Esophagus muscularis mucosa (tissue), 4 donors: ENCODE results near the gene MARCHF2.

Experiments used
- EP300 ChIP-seq: sonication (generic); formaldehyde crosslinking; IDR thresholded peaks from one replicate; pipeline ENCODE4 v1.6.1; 2017; ENCODE audit warnings: antibody characterized with exemption
- POLR2A ChIP-seq: fragments of 450-650 bp; IDR thresholded peaks from one replicate; pipeline ENCODE4 v1.6.1; 2017; ENCODE audit warnings: antibody characterized with exemption, moderate library complexity, mild to moderate bottlenecking, low read depth
- POLR2AphosphoS5 ChIP-seq, 2 donors: sonication (generic); formaldehyde crosslinking; IDR thresholded peaks; one replicate each; pipeline ENCODE4 v1.6.1; 2017; ENCODE audit warnings: antibody characterized with exemption in 2 of 2
- TF ChIP-seq, protein P1 (sequence below), 3 experiments: fragments of 200-600 bp in 2 of 3; fragments of 450-650 bp in 1 of 3; sonication (generic) in 2 of 3; IDR thresholded peaks; one replicate each; pipeline ENCODE4 v1.5.1; 2017 to 2019; ENCODE audit warnings: antibody characterized with exemption in 3 of 3, mild to moderate bottlenecking in 2 of 3, moderate library complexity in 1 of 3

DNA sequence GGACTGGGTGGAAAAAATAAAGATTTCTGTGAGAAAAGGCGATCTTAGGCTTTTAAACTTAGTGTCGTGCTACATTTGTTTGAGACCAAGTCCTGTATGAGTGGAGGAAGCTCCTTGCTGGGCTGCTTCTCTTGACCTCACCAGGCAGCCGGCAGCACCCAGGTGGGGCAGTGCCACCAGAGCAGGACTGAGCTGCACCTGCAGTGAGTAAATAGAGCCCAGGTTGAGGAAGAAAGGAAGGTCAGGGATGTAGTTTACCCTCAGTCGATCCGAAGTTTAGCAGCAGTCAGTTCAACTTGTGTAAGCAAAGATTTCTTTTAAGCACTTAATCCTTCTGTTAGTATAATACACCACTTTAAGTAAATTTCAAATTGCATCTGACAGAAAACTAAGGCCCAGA, 45.3 kb downstream of the MARCHF2 start:
- TF ChIP-seq, protein P1, sequence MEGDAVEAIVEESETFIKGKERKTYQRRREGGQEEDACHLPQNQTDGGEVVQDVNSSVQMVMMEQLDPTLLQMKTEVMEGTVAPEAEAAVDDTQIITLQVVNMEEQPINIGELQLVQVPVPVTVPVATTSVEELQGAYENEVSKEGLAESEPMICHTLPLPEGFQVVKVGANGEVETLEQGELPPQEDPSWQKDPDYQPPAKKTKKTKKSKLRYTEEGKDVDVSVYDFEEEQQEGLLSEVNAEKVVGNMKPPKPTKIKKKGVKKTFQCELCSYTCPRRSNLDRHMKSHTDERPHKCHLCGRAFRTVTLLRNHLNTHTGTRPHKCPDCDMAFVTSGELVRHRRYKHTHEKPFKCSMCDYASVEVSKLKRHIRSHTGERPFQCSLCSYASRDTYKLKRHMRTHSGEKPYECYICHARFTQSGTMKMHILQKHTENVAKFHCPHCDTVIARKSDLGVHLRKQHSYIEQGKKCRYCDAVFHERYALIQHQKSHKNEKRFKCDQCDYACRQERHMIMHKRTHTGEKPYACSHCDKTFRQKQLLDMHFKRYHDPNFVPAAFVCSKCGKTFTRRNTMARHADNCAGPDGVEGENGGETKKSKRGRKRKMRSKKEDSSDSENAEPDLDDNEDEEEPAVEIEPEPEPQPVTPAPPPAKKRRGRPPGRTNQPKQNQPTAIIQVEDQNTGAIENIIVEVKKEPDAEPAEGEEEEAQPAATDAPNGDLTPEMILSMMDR (IDR thresholded peaks at IDR 0.05): no peak
- TF ChIP-seq POLR2AphosphoS5 (IDR thresholded peaks at IDR 0.05): no peak
- no peak for TF ChIP-seq EP300
- TF ChIP-seq POLR2A: no peak
